HG03457 (cell line): ENCODE measurements around the gene ANO6.
"Not testable (repeated sequence)": the region's sequence is repeated elsewhere in the genome, so short reads cannot be mapped to it uniquely, and the experiment has no call there.

Source experiments
- ATAC-seq: cut with Tn5 transposase; IDR thresholded peaks from one replicate; pipeline ENCODE4 v1.9.1; 2021; ENCODE audit warnings: moderate number of reproducible peaks; ENCODE audit not compliant: unreplicated experiment

The ANO6 gene

GRCh38 chr12:45389426-45389825 lies 173.5 kb downstream of the ANO6 start:
- ATAC-seq, result no peak

GRCh38 chr12:45397499-45397898 lies 181.6 kb downstream of the ANO6 start:
- ATAC-seq, result not testable (repeated sequence)

- ATAC-seq, result no peak
Measured at GRCh38 chr12:45398552-45398951, 182.7 kb downstream of the ANO6 start.

- ATAC-seq, result no peak
Measured at GRCh38 chr12:45400991-45401390, 185.1 kb downstream of the ANO6 start.

GRCh38 chr12:45402288-45402687 lies 186.4 kb downstream of the ANO6 start:
- no peak for ATAC-seq

- ATAC-seq, result no peak
Measured at GRCh38 chr12:45406988-45407850, 191.3 kb downstream of the ANO6 start.

- no peak for ATAC-seq
Measured at GRCh38 chr12:45407981-45408728, 192.3 kb downstream of the ANO6 start.

GRCh38 chr12:45408729-45409114 lies 192.8 kb downstream of the ANO6 start:
- no peak for ATAC-seq

- ATAC-seq, result no peak
Measured at GRCh38 chr12:45409966-45410365, 194.1 kb downstream of the ANO6 start.

- no peak for ATAC-seq
Measured at GRCh38 chr12:45411626-45412025, 195.7 kb downstream of the ANO6 start.

- peak; percentile 88 for ATAC-seq
Measured at GRCh38 chr12:45415393-45415817, 199.5 kb downstream of the ANO6 start.

GRCh38 chr12:45416126-45416525 lies 200.2 kb downstream of the ANO6 start:
- ATAC-seq, result no peak

- no peak for ATAC-seq
Measured at GRCh38 chr12:45418520-45418919, 202.6 kb downstream of the ANO6 start.

GRCh38 chr12:45419317-45419814 lies 203.5 kb downstream of the ANO6 start:
- no peak for ATAC-seq

- ATAC-seq, result no peak
Measured at GRCh38 chr12:45421736-45422135, 205.8 kb downstream of the ANO6 start.

GRCh38 chr12:45423931-45424330 lies 208.0 kb downstream of the ANO6 start:
- ATAC-seq, result no peak

- ATAC-seq, result no peak
Measured at GRCh38 chr12:45425426-45425825, 209.5 kb downstream of the ANO6 start.

GRCh38 chr12:45426294-45426693 lies 210.4 kb downstream of the ANO6 start:
- no peak for ATAC-seq

- no peak for ATAC-seq
Measured at GRCh38 chr12:45427042-45427441, 211.1 kb downstream of the ANO6 start.

- no peak for ATAC-seq
Measured at GRCh38 chr12:45429831-45430230, 213.9 kb downstream of the ANO6 start.

GRCh38 chr12:45431126-45431525 lies 215.2 kb downstream of the ANO6 start:
- ATAC-seq, result no peak

GRCh38 chr12:45432710-45433109 lies 216.8 kb downstream of the ANO6 start:
- no peak for ATAC-seq
